A673 (cell line): ENCODE measurements around the gene DRD4.

Source experiments
- CTCF ChIP-seq: fragments of 300-800, 200-600 bp; sonication (generic); conservative IDR thresholded peaks from 2 replicates; pipeline ENCODE4 v1.5.1; 2017; ENCODE audit warnings: low read depth, mild to moderate bottlenecking, antibody characterized with exemption, low read length, moderate library complexity, mixed read lengths
- EZH2 ChIP-seq: fragments of 200-600 bp; sonication (generic); IDR thresholded peaks from 2 replicates; pipeline ENCODE4 v1.6.1; 2017; ENCODE audit warnings: borderline replicate concordance, low read depth, mild to moderate bottlenecking, mixed read lengths, antibody characterized with exemption, low read length; ENCODE audit not compliant: poor library complexity, severe bottlenecking

GRCh38 chr11:637333-637592, 194 bp downstream of the DRD4 start:
- TF ChIP-seq CTCF (no peak), EZH2 (no peak)
